HG02885 (cell line): ENCODE data around the gene SENP8.
A peak's percentile ranks its signal among the peaks of the same experiment; 100 is the strongest.

Experiments used
- ATAC-seq: cut with Tn5 transposase; IDR thresholded peaks from one replicate; pipeline ENCODE4 v1.9.1; 2021; ENCODE audit warnings: mild to moderate bottlenecking; ENCODE audit not compliant: unreplicated experiment, poor library complexity

SENP8 gene

DNA sequence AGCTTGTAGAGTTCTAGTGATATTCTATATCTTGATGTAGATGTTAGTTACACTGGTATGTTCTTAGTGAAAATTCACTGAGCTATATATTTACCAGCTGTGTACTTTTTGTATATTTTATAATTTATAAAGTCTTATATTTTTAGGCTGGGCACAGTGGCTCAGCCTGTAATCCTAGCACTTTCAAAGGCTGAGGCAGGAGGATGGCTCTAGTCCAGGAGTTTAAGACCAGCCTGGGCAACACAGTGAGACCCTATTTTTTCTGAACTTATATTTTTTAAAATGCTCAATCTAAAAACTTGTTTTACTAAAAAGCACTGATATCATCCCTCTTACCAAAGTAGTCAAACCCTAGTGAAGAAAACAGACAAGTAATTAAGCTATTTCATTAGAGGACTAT, 5.4 kb upstream of the SENP8 start:
- no peak for ATAC-seq

DNA sequence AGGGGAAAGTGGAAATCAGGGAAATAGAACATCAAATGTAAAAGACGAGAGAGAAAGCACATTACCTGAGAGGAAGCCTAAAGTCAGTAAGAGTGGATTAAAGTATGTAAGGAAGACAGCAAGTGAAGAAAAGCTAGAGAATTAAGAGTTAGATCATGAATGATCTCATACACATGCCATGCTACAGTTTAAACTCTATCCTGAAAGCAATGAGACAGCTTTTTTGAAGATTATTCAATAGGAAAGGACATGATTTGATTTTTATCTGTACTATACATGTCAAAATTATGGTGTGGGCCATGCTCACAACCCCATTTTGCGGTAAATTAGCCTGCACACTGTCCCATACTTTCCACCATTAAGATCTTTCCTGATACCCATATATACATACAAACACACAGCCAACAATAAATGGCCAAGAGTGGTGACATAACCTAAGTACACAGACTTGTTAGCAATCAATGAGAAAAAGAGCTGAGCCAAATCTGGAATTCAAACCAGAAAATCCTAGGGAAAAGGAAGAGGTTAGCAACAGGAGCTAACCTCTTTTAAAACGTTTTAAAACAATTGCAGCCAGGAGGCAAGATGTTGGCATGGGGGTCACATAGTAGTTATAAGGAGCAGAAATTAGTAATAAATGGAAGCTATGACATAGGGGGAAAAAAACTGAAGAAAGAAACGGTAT, 4.7 kb upstream of the SENP8 start:
- no peak for ATAC-seq

DNA sequence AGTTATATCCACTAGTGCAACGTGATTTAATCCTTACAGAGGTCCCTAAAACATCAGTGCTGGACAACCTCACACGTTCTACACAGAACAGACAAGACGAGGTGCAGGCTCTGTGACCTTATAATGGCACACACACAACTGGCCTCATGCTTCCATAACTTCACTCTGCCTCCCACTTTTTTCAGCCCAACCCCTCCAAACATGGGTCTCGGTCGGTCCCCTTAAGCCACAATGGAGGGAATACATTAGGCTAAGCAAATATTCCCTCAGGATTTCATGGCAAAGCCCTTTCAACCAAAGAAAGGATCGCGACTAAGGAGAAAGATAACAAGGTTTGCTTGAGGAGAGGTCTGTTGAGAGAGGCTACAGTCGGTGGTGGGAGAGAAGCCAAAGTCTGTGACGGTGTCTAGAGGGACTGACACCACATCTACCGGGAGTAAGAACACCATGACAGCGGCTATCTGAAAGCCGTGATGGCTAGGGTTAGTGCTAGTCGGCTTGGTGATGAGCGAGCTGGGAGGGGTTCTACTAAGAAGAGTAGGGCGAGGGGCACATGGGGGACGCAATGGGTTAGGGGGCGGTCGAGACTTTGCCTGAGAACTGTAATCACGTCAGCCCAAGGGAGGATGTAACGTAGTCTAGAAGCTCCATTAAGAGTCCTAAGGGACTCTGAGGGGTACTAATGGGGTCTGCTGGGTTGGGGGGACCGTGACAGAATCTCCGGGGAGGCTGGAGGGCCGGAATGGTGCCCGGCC, 1.3 kb upstream of the SENP8 start:
- no peak for ATAC-seq

DNA sequence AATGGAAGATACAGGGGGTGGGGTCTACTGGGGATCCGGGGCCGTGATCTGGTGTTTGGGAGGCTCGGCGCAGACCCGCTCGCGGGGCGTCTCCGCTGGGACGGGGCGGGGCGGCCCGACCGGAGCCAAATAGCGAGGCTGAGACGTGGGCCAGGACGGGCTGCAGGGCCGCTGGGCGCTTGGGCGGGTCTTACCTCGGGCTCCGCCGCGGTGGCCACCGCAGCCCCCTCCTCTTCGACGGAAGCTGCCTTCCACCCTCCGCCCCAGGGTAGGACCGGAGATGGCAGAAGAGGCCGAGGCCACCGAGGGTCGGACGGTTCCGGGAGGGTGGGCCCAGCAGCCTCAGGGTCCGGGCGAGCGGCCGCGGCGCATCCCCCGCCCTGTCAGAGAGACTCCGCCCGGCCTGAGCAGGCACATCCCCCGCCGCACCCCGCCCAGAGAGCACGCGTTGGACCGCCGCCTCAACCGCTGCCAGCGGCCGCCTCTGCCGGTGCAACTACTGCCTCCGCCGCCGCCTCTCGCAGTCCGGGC, 652 bp upstream of the SENP8 start:
- ATAC-seq, result peak; percentile 67

DNA sequence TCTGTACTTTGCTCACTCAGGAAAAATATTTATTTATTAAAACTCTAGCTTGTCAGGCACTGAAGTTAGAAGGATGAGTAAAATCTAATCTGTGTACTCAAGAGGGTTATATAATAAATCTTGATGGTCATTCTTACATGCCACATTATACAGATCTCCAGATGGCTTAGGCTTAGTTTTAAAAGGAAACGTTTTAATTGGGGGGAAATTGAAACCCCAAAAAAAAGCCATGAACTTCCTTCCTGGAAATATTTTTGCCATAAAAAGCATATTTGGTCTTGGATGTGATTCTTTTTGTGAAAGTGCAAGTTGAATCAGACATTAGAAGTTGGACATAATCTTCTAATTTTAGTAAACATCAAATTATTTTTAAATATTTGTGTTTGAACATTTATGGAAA, 6.0 kb downstream of the SENP8 start:
- no peak for ATAC-seq

DNA sequence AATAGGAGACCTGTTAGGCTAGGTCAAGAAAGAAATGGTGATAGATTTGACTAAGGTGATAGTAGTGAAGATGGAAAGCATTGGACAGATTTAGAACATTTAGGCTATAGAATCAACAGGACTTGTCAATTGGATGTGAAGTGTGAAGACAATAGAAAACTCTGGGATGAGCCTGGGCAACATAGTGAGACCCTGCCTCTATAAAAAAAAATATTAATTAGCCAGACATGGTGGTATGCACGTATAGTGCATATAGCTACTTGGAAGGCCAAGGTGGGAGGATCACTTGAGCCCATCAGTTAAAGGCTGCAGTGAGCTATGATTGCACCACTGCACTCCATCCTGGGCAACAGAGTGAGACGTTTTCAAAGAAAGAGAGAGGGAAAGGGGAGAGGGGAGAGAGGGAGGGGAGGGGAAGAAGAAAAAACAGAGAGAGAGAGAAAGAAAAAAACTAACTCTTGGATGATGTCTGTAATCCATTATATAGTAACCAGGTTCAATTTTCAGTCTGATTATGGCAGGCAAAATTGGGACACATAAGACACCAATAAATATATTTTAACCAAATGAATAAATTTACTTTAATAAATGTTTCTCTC, 9.6 kb downstream of the SENP8 start:
- ATAC-seq, result no peak

DNA sequence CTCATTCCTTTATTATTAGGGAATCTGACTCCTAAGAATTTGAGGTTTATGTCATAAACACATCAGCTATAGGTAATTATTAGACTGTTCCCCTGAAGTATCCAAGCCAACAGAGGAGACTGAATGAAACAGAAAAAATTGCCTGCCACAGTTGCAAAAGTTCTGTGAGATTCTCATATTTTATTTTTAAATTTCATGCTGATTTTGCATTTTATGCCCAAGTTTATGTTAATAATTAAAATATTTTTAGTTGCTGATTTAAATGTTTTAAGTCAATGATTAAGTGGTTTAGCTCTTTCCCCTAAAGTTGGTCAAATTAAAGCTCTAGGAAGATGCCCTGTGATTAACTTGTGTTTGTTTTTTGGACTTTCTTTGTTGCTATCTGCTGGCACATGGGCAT, 10.2 kb downstream of the SENP8 start:
- ATAC-seq, result no peak

DNA sequence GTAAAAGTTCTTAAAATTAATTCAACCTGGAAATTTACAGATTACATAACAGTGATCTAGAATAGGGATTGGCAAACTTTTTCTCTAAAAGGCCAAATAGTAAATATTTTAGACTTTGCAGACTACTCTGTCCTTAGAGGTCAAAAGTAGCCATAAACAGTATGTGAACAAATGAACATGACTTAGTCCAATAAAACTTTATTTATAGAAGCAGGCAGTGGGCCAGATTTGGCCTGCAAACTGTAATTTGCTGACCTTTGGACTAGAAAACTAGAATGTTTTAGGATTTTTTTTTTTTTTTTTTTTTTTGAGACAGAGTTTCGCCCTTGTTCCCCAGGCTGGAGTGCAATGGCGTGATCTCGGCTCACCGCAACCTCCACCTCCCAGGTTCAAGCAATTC, 12.1 kb downstream of the SENP8 start:
- no peak for ATAC-seq

DNA sequence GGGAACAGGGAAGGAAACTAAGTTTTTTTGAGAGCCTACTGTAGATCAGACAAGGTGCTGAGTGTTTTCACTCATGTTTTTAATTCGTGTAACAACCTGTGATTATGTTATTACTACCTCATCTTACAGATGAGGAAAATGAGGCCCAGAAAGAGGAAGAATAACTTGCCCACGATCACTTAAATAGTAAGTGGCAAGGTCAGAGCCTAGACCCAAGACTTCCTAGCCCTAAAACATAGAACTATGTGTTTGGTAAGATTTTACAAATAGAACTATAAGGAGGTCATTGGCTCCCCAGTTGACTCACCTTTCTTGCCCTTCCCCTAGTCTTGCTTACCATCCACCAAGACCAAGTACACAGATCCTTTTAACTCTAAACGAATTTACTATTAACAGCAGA, 13.7 kb downstream of the SENP8 start:
- ATAC-seq, result no peak

DNA sequence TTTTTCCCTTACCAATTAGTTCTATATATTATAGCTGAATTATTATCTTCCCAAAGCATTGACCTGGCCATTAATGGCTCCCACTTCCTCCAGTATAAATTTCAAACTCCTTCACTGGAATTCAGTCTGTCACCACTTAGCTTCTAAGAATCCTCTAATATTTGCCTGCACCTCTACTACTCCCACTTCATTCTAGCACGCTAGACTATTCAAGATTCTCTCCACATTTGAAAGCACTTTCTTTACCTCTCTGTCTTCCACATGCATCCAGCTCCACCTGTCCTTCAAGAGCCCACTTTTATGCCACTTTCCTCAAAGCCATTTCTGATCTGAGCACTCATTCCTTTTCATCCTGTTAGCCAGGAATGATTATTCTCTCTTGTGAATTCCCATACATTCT, 15.0 kb downstream of the SENP8 start:
- no peak for ATAC-seq

DNA sequence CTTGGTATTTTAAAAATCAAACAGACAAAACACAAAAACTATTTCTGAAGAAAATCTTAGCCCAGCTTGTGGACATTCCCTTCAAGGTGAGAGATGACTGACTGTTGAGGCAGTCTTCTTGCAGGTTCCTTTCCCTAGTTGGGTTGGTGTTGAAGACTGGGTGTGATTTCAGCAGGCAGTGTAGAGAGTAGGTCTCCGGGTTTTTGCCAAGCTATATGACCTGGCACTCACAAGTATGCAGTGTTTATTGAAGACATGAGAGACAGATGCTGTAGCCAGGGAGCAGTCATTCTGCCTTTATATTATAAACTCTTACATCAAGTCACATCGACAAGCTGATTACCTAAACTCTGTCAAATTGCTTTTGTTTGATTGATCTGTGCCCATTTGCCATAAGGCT, 17.5 kb downstream of the SENP8 start:
- ATAC-seq, result no peak

DNA sequence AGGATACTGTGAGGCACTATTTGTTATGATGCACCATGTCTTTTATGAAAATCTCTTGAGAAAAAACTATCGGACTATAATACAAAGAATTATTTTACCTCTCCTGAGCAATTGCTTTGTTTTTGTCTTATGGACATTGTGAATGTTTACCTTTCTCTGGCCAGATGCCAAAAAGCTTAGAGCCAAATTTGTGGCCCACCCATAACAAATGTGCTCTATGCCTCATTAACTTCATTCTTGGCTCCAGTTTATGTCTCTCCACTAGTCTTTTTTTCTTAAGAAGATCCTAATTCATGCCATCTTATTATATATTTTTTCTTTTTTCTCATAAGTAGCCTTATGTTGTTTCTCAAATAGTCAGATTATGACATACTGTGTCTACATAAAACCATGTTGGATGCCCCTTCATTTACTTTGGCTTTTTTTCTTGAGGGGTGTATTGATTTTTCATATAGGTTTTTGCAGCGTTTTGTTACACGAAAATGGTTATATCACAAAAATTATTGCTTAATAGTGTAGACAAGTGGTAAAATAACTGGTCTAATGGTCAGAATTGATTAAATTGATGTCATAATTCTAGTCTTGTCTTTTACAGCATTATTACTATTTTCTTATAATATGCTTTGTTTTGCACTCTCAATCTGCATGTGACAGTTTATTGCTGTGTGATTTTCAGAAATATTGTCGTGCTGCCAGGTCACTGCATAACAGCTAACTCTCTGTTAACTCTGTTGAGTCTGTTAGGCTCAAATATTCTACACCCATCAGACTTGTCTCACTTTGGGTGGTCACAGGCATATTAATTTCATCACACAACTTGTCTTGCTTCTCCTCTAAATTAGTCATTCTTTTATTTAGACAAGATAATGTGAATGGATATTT, 18.2 kb downstream of the SENP8 start:
- ATAC-seq, result no peak

DNA sequence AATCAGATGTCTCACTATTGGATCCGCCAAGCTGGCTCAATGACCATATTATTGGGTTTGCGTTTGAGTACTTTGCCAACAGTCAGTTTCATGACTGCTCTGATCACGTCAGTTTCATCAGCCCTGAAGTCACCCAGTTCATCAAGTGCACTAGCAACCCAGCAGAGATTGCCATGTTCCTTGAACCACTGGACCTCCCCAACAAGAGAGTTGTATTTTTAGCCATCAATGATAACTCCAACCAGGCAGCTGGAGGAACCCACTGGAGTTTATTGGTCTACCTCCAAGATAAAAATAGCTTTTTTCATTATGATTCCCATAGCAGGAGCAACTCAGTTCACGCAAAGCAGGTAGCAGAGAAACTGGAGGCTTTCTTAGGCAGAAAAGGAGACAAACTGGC, 21.5 kb downstream of the SENP8 start:
- ATAC-seq, result no peak

DNA sequence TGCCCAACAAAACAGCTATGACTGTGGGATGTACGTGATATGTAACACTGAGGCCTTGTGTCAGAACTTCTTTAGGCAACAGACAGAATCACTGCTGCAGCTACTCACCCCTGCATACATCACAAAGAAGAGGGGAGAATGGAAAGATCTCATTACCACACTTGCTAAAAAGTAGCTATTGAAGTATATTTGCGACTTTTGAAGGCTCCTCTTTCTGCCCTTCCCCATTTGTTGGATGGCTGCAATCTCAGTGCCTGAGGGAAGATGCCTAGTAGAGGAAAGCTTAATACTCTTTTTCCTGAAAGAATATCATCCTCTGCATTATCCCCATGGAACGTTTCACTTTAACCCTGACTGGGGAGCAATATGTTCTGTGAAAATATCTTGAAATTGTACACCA, 21.9 kb downstream of the SENP8 start:
- ATAC-seq, result no peak

DNA sequence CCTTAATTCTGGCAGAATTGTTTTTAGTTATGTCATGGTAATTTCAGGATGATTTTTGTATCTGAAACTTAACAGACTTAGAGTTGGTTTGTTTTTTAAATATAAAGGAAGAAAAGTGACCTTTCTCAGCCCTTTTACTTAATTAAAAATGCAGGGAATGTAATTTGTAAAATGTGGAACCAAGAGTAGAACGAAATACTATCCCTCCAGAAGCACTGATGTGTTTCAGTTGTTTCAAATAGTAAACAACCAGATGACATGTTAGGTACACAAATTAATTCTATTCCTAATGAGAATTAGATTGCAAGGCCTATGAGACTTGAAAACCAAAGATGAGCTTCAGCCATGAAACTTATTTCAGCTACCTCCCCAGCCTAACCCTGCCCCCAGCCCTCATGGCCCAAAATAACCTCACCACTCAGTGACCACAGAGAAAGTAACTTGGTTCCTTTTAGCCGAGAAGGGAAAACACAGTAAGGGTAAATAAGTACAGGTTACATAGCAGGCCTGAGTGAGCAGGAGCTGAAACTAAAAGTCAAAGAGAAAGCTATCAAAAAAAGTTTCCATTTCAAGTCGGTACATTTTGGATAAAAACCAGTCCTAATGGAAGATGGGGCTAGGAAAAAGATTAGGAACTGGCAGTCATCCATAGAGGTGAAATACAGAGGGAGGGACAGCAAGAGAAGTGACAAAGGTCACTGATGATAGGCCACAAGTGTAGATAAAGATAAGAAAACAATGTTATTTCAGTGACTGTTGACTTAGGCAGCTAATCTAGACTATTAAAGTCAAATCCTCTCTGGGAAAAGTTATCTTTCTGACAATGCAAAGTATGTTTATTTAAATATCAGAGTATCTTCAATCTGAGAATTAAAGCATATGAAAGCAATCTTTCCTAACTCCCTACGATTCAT, 23.2 kb downstream of the SENP8 start:
- peak; percentile 99 for ATAC-seq

DNA sequence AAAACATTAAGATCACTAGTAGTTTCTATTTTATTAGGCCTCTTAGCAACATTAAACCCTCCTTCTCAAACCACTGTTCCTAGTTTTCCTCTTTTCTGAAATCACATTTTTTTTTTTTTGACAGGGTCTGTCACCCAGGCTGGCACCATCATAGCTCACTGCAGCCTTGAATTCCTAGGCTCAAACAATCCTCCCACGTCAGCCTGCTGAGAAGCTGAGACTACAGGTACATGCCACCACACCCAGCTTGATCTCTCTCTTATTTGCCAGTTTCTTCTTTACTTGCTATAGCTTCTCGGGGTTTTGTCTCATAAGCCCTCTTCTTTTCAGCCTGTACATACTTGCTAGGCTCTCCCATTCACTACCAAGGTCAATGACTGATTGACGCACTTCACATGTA, 28.0 kb downstream of the SENP8 start:
- no peak for ATAC-seq

DNA sequence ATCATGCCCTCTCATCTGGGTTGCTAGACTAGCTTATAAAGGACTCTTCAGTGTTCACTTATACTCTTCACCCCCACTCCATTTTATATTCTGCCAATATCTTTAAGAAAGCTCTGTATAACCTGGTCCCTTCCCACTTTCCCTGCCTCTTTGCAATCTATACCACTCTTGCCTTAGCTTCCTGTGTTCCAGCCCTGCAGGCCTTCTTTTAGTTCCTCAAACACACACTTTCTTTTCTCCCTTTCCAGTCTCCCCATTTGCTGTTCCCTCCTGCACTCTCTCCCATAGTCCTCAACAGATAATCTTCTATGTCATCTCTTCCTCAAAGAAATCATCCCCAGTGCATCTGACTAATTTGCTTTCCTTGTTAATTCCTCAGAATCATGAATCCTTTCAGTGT, 28.7 kb downstream of the SENP8 start:
- no peak for ATAC-seq

DNA sequence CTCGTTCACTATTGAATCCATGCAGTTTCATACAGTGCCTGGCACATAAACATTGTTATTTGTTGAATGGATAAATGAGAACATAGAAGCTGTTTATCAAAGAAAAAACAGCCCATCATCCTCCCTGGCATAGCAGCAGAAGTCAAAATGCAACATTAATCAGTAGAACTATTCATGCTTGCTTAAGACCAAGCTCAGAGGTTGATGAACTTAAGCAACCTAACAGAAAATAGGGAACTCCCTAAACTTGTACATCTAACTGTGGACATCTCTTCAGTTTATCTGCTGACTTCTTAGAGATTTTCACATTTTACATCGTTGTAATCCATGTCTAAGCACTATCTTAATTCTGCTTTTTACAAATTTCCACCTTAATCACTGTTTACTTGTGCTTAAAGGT, 29.2 kb downstream of the SENP8 start:
- ATAC-seq, result no peak

DNA sequence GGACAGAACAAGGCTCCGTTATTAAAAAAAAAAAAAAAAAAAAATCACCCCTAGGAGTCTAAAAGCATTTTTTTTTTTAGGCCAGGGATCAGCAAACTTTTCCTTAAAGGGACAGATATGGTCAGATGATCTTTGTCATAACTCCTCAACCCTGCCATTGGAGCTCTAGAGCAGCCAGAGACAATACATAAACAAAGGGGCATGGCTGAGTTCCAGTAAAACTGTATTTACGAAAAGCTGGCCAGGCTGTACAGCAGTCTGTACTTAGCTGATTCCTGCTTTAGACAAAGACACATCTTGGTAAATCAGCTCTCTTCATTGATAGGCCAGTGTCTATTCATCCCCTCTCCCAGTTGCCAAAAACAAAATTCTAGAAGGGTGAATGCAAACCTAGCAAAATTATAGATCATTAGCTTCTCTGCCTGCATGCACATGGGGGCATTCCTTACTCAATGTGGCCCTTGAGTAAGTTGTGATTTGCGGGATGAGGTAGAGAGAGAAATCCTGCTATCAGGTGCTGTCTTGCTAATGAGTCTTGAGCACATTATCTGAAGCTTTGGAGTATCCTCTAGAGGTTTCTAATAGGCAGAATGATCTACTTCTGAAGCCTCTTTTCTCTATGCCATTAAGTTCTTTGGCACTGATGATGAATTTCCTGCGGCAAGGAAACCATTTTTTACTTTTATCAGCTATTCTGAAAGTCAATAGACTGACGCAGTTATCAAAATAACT, 35.2 kb downstream of the SENP8 start:
- ATAC-seq, result no peak
